ENCODE data around the gene WDR5.

GRCh38 chr9:134180786-134181647 lies 45.1 kb downstream of the WDR5 start:
- TF ChIP-seq CTCF (IDR thresholded peaks at IDR 0.05), result no peak
- no peak for TF ChIP-seq POLR2A (IDR thresholded peaks at IDR 0.05)
- TF ChIP-seq EP300 (IDR thresholded peaks at IDR 0.05), result no peak
